HG03060 (cell line): Measurements from ENCODE around the gene SRC.

ENCODE experiments used
- ATAC-seq: cut with Tn5 transposase; IDR thresholded peaks from one replicate; pipeline ENCODE4 v1.9.1; 2021; ENCODE audit warnings: low read depth, moderate number of reproducible peaks; ENCODE audit not compliant: unreplicated experiment

Gene SRC

GRCh38 chr20:37379967-37380828 is 34.3 kb downstream of the SRC start:
- no peak for ATAC-seq

- no peak for ATAC-seq
Measured at GRCh38 chr20:37380864-37381579, 35.1 kb downstream of the SRC start.

GRCh38 chr20:37381621-37382471 is 35.9 kb downstream of the SRC start:
- ATAC-seq = no peak

- ATAC-seq = no peak
Measured at GRCh38 chr20:37382482-37383120, 36.7 kb downstream of the SRC start.

GRCh38 chr20:37383229-37383989 is 37.5 kb downstream of the SRC start:
- ATAC-seq = no peak

GRCh38 chr20:37384683-37385174 is 38.8 kb downstream of the SRC start:
- ATAC-seq = no peak

GRCh38 chr20:37385176-37385575 is 39.2 kb downstream of the SRC start:
- ATAC-seq = no peak

- no peak for ATAC-seq
Measured at GRCh38 chr20:37385659-37386504, 39.9 kb downstream of the SRC start.

- ATAC-seq = no peak
Measured at GRCh38 chr20:37386505-37387251, 40.7 kb downstream of the SRC start.

GRCh38 chr20:37387519-37388269 is 41.8 kb downstream of the SRC start:
- ATAC-seq = no peak

GRCh38 chr20:37388831-37389230 is 42.9 kb downstream of the SRC start:
- no peak for ATAC-seq

- ATAC-seq = no peak
Measured at GRCh38 chr20:37389241-37389747, 43.4 kb downstream of the SRC start.

- no peak for ATAC-seq
Measured at GRCh38 chr20:37389844-37390275, 43.9 kb downstream of the SRC start.

- ATAC-seq = no peak
Measured at GRCh38 chr20:37390503-37390890, 44.6 kb downstream of the SRC start.

GRCh38 chr20:37390891-37391525 is 45.1 kb downstream of the SRC start:
- no peak for ATAC-seq

- no peak for ATAC-seq
Measured at GRCh38 chr20:37392441-37393195, 46.7 kb downstream of the SRC start.
